SK-N-MC (cell line): ENCODE data around the gene PLA2G4D.

Experiments
- DNase-seq: peaks from one replicate; pipeline ENCODE4 v3.0.0-alpha.2; 2011; ENCODE audit warnings: low read depth, low spot score
- H3K27ac ChIP-seq: fragments of 200-600 bp; sonication (generic); 2 replicates; pipeline ENCODE4 v1.5.1; 2016; ENCODE audit warnings: mixed run types
- H3K36me3 ChIP-seq: fragments of 200-600 bp; sonication (generic); 2 replicates; pipeline ENCODE4 v1.6.1; 2017; ENCODE audit warnings: antibody characterized with exemption, low read length, mixed read lengths; ENCODE audit not compliant: insufficient read depth
- H3K4me3 ChIP-seq: fragments of 200-600 bp; sonication (generic); 2 replicates; pipeline ENCODE4 v1.5.1; 2016
- H3K9ac ChIP-seq: fragments of 200-600 bp; sonication (generic); 2 replicates; pipeline ENCODE4 v1.8.0; 2017; ENCODE audit warnings: mixed run types, mixed read lengths; ENCODE audit not compliant: insufficient read length
- H3K9me3 ChIP-seq: fragments of 200-600 bp; sonication (generic); 2 replicates; pipeline ENCODE4 v1.6.1; 2017; ENCODE audit warnings: low read depth, mild to moderate bottlenecking, antibody characterized with exemption, low read length, moderate library complexity, mixed read lengths
- EZH2 ChIP-seq: fragments of 200-600 bp; sonication (generic); IDR thresholded peaks from one replicate; pipeline ENCODE4 v1.6.1; 2017; ENCODE audit warnings: antibody characterized with exemption
- FOXP2 ChIP-seq: optimal IDR thresholded peaks from 2 replicates; pipeline ENCODE3; 2011; ENCODE audit warnings: mild to moderate bottlenecking, moderate library complexity; ENCODE audit not compliant: insufficient read depth; ENCODE audit errors: extremely low read length, control extremely low read depth
- POLR2AphosphoS5 ChIP-seq: IDR thresholded peaks from 2 replicates; pipeline ENCODE4 v1.6.1; 2012; ENCODE audit warnings: mild to moderate bottlenecking, low read depth, low read length, borderline replicate concordance

Gene PLA2G4D

DNA sequence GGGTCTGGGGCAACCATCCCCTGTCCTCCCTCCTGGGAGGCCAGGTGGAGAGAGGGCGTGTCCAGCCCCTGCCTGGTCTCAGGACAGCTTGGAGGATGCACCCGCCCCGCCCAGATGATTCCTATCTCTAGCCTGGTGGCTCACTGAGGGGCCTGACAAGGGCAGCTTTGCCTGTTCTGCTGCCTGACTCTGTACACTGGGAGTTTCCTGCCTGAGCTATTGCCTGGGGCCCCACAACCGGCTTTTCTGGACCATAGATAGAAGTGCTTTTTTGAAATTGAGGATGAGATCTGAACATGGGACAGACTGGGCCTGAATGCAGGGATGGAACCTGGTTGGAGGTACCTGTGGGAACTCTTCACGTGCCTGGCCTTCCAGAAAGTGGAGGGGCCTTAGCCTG lies 72.8 kb downstream of the PLA2G4D start:
- Histone ChIP-seq H3K9me3 (no peaks in the 10 kb centered on the region), H3K27ac (no peak overlapping the region), H3K36me3 (no peaks in the 10 kb centered on the region), H3K9ac (no peak overlapping the region), H3K4me3 (no peak overlapping the region)
- TF ChIP-seq FOXP2 (no peak), EZH2 (no peak), POLR2AphosphoS5 (no peak)
- DNase-seq = no peak

DNA sequence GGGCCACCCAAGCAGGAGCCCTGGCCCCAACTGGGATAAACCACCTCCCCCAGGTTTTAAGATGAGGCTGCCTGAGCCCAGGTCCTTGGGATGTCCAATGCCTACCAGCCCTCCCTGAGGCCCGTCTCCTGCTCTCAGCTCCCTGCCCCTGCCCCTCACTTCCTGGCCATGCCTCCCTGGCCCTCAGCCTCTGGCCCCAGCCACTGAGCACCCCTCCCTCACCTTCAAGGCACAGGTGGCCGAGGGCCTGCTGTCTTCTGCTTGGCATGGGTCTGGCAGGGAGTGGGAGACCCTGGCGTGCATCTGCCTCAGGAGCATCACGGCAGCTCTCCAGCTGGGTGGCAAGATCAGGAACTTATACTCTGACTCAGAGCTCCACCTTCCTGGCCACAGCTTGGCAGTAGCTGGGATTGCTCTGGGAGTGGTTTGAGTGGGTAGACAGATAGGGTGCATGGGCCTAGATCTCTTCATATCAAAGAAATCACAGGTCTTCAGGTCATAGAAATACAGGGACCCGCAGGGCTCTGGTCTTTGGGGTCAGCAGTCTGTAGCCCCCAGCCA lies 73.6 kb downstream of the PLA2G4D start, which contains the start of gene PLA2G4E:
Gene PLA2G4E (minus strand): TSS at position 330 of the 561 bp plus-strand sequence. CDS start 12 bp downstream, at position 318.
- Histone ChIP-seq H3K4me3 (no peak within 1 kb of the TSS), H3K27ac (no peak within 1 kb of the TSS), H3K36me3 (no peaks in the 10 kb centered on the region), H3K9ac (no peak within 1 kb of the TSS), H3K9me3 (no peaks in the 10 kb centered on the region)
- DNase-seq = no peak
- TF ChIP-seq POLR2AphosphoS5 = no peak
- no peak for TF ChIP-seq FOXP2

DNA sequence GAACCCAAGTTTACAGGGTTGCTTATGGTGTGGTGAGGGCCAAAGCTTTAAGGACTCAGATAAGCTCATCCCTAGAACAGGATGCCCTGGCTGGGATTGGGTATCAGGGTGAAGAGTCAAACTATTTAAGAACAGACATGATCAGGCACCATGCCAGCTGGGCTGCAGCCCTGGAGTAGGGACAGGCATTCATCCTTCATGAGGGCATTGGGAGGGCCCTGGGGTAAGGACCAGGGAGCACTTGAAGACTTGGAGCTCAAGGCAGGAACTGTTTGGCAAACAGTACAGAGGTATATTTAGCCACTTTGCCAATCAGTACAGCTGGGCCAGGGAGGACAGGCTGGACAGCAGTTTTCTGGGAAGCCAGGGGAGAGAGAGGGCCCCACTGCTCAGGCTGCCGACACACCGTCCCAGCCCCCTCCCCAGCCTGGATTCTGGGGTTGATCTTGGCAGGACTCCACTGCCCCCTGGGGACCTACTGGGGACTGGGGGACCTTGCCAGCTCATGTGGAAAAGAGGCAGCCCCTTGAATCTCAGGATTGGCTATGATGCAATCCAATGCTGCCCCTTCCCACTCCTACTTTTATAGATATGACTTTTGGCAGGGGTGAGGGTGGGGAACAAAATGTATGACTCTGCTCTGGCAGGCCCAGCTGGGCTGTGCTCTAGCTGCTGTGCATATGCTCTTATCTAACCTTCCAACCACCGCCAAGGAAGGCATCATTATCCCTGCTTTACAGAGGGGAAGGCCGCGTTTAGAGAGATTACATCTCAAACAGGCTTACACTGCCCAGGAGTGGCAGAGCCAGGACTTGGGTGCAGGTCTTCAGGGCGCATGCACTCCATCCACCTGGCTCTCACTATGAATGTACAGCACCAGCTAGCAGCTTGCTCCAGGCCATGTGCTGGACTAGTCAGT lies 75.8 kb downstream of the PLA2G4D start:
- Histone ChIP-seq H3K9ac (no peak overlapping the region), H3K9me3 (no peaks in the 10 kb centered on the region), H3K36me3 (no peaks in the 10 kb centered on the region), H3K4me3 (no peak overlapping the region), H3K27ac (no peak overlapping the region)
- no peak for DNase-seq
- no peak for TF ChIP-seq EZH2
- TF ChIP-seq POLR2AphosphoS5 = no peak
- TF ChIP-seq FOXP2 = no peak
